ENCODE measurements around the gene LENG9.

LENG9 gene

GRCh38 chr19:54439174-54439851 lies 24.3 kb downstream of the LENG9 start:
- peak; percentile 38; the same call in 1 of the 2 replicates for TF ChIP-seq MYC (IDR thresholded peaks at IDR 0.05; ENCODE audit: low read depth, low read length)
- peak; percentile 35 for TF ChIP-seq CTCF (IDR thresholded peaks at IDR 0.05; ENCODE audit: low read depth, low read length)
- TF ChIP-seq POLR2A (IDR thresholded peaks at IDR 0.05; ENCODE audit: extremely low read depth, insufficient read length), result no peak
- TF ChIP-seq MAX (IDR thresholded peaks at IDR 0.05; ENCODE audit: low read depth, low read length), result peak; percentile 58
- peak; percentile 55 for DNase-seq (ENCODE audit: low read depth)
- H3K4me3 ChIP-seq (ENCODE audit: low read depth, low read length), result no peak overlapping the region

- no peak for DNase-seq (ENCODE audit: low read depth)
- H3K4me3 ChIP-seq (ENCODE audit: low read depth, low read length), result no peak overlapping the region
- TF ChIP-seq MAX (IDR thresholded peaks at IDR 0.05; ENCODE audit: low read depth, low read length), result no peak
- TF ChIP-seq MYC (IDR thresholded peaks at IDR 0.05; ENCODE audit: low read depth, low read length), result no peak
- TF ChIP-seq CTCF (IDR thresholded peaks at IDR 0.05; ENCODE audit: low read depth, low read length), result no peak
- no peak for TF ChIP-seq POLR2A (IDR thresholded peaks at IDR 0.05; ENCODE audit: extremely low read depth, insufficient read length)
Measured at GRCh38 chr19:54436628-54437252, 26.8 kb downstream of the LENG9 start.

- H3K4me3 ChIP-seq (ENCODE audit: low read depth, low read length), result no peak overlapping the region
- no peak for DNase-seq (ENCODE audit: low read depth)
- TF ChIP-seq MAX (IDR thresholded peaks at IDR 0.05; ENCODE audit: low read depth, low read length) (no peak), POLR2A (IDR thresholded peaks at IDR 0.05; ENCODE audit: extremely low read depth, insufficient read length) (no peak), MYC (IDR thresholded peaks at IDR 0.05; ENCODE audit: low read depth, low read length) (no peak), CTCF (IDR thresholded peaks at IDR 0.05; ENCODE audit: low read depth, low read length) (no peak)
Measured at GRCh38 chr19:54436031-54436523, 27.5 kb downstream of the LENG9 start.

- TF ChIP-seq MAX (IDR thresholded peaks at IDR 0.05; ENCODE audit: low read depth, low read length), result no peak
- TF ChIP-seq CTCF (IDR thresholded peaks at IDR 0.05; ENCODE audit: low read depth, low read length), result no peak
- TF ChIP-seq POLR2A (IDR thresholded peaks at IDR 0.05; ENCODE audit: extremely low read depth, insufficient read length), result no peak
- TF ChIP-seq MYC (IDR thresholded peaks at IDR 0.05; ENCODE audit: low read depth, low read length), result no peak
- no peak overlapping the region for H3K4me3 ChIP-seq (ENCODE audit: low read depth, low read length)
- no peak for DNase-seq (ENCODE audit: low read depth)
Measured at GRCh38 chr19:54435551-54436016, 28.0 kb downstream of the LENG9 start.

- no peak overlapping the region for H3K4me3 ChIP-seq (ENCODE audit: low read depth, low read length)
- TF ChIP-seq CTCF (IDR thresholded peaks at IDR 0.05; ENCODE audit: low read depth, low read length) (no peak), POLR2A (IDR thresholded peaks at IDR 0.05; ENCODE audit: extremely low read depth, insufficient read length) (no peak), MAX (IDR thresholded peaks at IDR 0.05; ENCODE audit: low read depth, low read length) (no peak), MYC (IDR thresholded peaks at IDR 0.05; ENCODE audit: low read depth, low read length) (no peak)
Measured at GRCh38 chr19:54434873-54435214, 28.7 kb downstream of the LENG9 start.

More at GRCh38 chr19:54434873-54435214, 28.7 kb downstream of the LENG9 start:
- no peak for DNase-seq (ENCODE audit: low read depth)

Measured in NB4 (cell line).